ENCODE results near the gene CYP2U1. TPM values are rescaled to one million over a fixed set of nuclear protein-coding genes. Genes with fewer than 3 reads are reported as not detected.
"Not testable (repeated sequence)": the region's sequence is repeated elsewhere in the genome, so short reads cannot be mapped to it uniquely, and the experiment has no call there.

Gene CYP2U1
- total RNA-seq, 1 donor from 2014 or later = 9.0 TPM

DNA sequence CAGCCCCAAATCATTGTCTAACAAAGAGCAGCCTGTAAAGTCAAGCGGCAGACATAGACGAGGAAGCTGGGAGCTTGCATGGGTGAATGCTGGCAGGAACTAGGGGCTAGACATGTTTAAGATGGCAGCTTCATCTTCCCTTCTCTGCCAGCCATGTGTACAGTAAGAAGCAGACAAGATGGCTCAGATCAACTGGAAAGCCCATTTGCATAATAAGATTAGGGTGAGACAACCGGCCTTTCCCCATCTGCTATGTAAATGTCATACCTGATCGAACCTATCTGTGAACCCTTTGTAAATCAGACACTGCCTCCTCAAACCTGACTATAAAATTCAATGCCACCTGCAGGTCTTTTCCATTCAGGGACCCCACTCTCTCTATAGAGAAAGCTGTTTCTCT is 35.6 kb downstream of the CYP2U1 start:
- Histone ChIP-seq H3K27me3 (no peaks in the 10 kb centered on the region), H3K36me3 (no peaks in the 10 kb centered on the region), H3K4me3 (no peak overlapping the region), H3K27ac (no peak overlapping the region), H3K9me3 (no peaks in the 10 kb centered on the region), H3K4me1 (no peaks in the 10 kb centered on the region)
- ATAC-seq (no peak), DNase-seq (no peak)
- intact Hi-C loops (cut with DNase I) = no loop called here
- TF ChIP-seq CTCF (IDR thresholded peaks at IDR 0.05) = no peak

DNA sequence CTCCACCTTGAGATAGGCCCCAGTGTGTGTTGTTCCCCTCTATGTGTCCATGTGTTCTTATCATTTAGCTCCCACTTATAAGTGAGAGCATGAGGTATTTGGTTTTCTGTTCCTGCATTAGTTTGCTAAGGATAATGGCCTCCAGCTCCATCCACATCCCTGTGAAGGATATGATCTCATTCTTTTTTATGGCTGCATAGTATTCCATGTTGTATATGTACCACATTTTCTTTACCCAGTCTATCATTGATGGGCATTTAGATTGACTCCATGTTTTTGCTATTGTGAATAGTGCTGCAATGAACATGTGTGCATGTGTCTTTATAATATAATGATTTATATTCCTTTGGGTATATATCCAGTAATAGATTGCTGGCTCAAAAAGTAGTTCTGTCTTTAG is 36.2 kb downstream of the CYP2U1 start:
- H3K9me3 ChIP-seq; H3K4me3 ChIP-seq; DNase-seq; intact Hi-C loops (cut with DNase I); H3K27me3 ChIP-seq; ATAC-seq; H3K27ac ChIP-seq; H3K4me1 ChIP-seq; H3K36me3 ChIP-seq: not testable (repeated sequence)

DNA sequence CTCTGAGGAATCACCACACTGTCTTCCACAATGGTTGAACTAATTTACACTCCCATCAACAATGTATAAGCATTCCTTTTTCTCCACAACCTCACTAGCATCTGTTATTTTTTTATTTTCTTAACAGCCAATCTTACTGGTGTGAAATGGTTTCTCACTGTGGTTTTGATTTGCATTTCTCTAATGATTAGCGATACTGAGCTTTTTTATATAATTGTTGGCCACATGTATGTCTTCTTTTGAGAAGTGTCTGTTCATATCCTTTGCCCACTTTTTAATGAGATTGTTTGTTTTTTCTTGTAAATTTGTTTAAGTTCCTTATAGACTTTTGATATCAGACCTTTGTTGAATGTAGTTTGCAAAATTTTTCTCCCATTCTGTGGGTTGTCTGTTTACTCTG is 36.6 kb downstream of the CYP2U1 start:
- H3K9me3 ChIP-seq; intact Hi-C loops (cut with DNase I); H3K27me3 ChIP-seq; H3K4me3 ChIP-seq; H3K27ac ChIP-seq; H3K36me3 ChIP-seq; DNase-seq; H3K4me1 ChIP-seq; ATAC-seq: not testable (repeated sequence)

GRCh38 chr4:107970063-107970798 is 38.9 kb downstream of the CYP2U1 start:
- no peaks in the 10 kb centered on the region for H3K9me3 ChIP-seq
- no peaks in the 10 kb centered on the region for H3K27me3 ChIP-seq
- DNase-seq = no peak
- H3K36me3 ChIP-seq = no peaks in the 10 kb centered on the region
- intact Hi-C loops (cut with DNase I) = no loop called here
- H3K27ac ChIP-seq = no peak overlapping the region
- H3K4me1 ChIP-seq = no peaks in the 10 kb centered on the region
- no peak for TF ChIP-seq CTCF (IDR thresholded peaks at IDR 0.05)
- no peak for ATAC-seq
- no peak overlapping the region for H3K4me3 ChIP-seq

- Histone ChIP-seq H3K4me3 (no peak overlapping the region), H3K9me3 (no peaks in the 10 kb centered on the region), H3K27me3 (no peaks in the 10 kb centered on the region), H3K4me1 (no peaks in the 10 kb centered on the region), H3K27ac (no peak overlapping the region), H3K36me3 (no peaks in the 10 kb centered on the region)
- intact Hi-C loops (cut with DNase I) = no loop called here
- DNase-seq (no peak), ATAC-seq (no peak)
- no peak for TF ChIP-seq CTCF (IDR thresholded peaks at IDR 0.05)
Observed at GRCh38 chr4:107972605-107973004, 41.3 kb downstream of the CYP2U1 start.

DNA sequence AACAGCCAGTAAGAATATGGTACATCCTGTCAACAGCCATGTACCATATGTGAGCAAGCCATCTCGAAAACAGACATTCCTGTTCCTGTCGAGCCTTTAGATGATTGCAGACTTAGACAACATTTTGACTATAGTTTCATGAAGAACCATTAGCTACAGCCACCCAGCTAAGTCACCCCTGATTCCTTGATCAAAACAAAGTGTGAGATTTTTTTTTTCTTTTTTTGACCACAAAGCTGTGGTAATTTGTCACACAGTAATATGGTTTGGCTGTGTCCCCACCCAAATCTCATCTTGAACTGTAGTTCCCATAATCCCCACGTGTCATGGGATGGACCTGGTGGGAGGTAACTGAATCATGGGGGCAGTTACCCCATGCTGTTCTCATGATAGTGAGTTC is 43.2 kb downstream of the CYP2U1 start:
- TF ChIP-seq CTCF (IDR thresholded peaks at IDR 0.05) = no peak
- no peak for ATAC-seq
- H3K27me3 ChIP-seq = no peaks in the 10 kb centered on the region
- H3K9me3 ChIP-seq = no peaks in the 10 kb centered on the region
- no peak overlapping the region for H3K27ac ChIP-seq
- H3K4me3 ChIP-seq = no peak overlapping the region
- H3K4me1 ChIP-seq = no peaks in the 10 kb centered on the region
- DNase-seq = no peak
- H3K36me3 ChIP-seq = no peaks in the 10 kb centered on the region
- intact Hi-C loops (cut with DNase I) = no loop called here

DNA sequence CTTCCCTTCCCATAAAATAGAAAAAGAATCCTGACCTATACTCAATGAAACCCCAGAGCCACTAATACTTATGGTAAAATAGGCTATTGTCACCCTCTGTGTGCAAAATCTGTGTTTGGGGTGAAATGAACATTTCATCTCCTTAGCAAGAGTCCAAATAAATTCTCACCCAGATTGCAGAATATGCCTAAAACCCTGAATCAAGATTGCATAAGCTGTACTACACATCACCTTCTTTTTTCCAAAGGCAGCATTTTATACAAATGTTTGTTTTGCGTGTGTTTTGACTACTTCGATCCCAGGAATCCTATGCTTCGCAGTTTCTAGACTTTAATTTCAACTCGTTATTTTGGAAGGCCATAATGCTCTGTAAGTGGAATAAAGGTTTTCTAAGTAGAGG is 46.1 kb downstream of the CYP2U1 start:
- H3K4me1 ChIP-seq = no peaks in the 10 kb centered on the region
- intact Hi-C loops (cut with DNase I) = no loop called here
- no peak overlapping the region for H3K27ac ChIP-seq
- no peak overlapping the region for H3K4me3 ChIP-seq
- no peaks in the 10 kb centered on the region for H3K36me3 ChIP-seq
- DNase-seq = no peak
- H3K9me3 ChIP-seq = no peaks in the 10 kb centered on the region
- no peak for TF ChIP-seq CTCF (IDR thresholded peaks at IDR 0.05)
- no peaks in the 10 kb centered on the region for H3K27me3 ChIP-seq
- ATAC-seq = no peak
